Upper lobe of left lung (tissue), 4 donors: Measurements from ENCODE around the gene EHD2.
A peak's percentile ranks its signal among the peaks of the same experiment; 100 is the strongest.

Experiments
- EP300 ChIP-seq, 4 donors: sonication (generic); formaldehyde crosslinking; IDR thresholded peaks; one replicate each; pipeline ENCODE4 v1.5.1; 2017; ENCODE audit warnings: antibody characterized with exemption in 4 of 4, control low read depth in 2 of 4
- POLR2A ChIP-seq, 4 donors: fragments of 450-650 bp; IDR thresholded peaks; one replicate each; pipeline ENCODE4 v1.5.1; 2016 to 2017; ENCODE audit warnings: antibody characterized with exemption in 4 of 4, mild to moderate bottlenecking in 2 of 4
- POLR2AphosphoS5 ChIP-seq, 2 donors: sonication (generic); formaldehyde crosslinking; IDR thresholded peaks; one replicate each; pipeline ENCODE4 v1.5.1; 2017; ENCODE audit warnings: antibody characterized with exemption in 2 of 2
- TF ChIP-seq, protein P1 (sequence below), 6 experiments: fragments of 450-650 bp in 4 of 6; fragments of 200-600 bp in 2 of 6; sonication (generic) in 2 of 6; IDR thresholded peaks; one replicate each; pipeline ENCODE4 v1.5.1; 2016 to 2019; ENCODE audit warnings: antibody characterized with exemption in 6 of 6

DNA sequence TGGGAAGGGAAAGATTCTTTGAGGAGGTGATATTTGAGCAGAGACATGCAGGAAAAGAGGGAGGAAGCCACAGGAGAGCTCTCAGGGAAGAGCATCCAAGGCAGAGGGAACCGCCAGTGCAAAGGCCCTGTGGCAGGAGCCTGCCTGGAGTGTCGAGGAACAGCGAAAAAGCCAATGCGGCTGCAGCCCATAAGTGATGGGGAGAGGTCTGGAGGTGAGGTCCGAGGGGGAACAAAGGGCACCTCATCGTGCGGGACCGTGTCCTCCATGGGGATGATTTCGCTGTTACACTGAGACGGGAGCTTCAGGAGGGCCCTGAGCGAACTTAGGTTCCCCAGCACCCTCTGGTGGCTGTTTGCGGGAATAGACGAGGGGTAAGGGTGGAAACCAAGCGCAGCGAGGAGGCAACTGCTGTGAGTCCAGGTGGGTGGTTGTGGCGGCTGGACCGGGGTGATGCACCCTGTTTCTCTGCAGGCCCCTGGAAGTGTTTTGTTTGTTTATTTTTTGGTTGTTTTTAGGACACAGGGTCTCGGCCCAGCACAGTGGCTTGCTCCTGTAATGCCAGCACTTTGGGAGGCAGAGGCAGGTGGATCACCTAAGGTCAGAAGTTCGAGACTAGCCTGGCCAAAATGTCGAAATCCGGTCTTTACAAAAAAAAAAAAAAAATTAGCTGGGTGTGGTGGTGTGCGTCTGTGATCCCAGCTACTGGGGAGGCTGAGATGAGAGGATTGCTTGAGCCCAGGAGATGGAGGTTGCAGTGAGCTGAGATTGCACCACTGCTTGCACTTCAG lies 5.9 kb upstream of the EHD2 start:
- TF ChIP-seq EP300 (IDR thresholded peaks at IDR 0.05) (no peak), POLR2A (IDR thresholded peaks at IDR 0.05) (no peak), POLR2AphosphoS5 (IDR thresholded peaks at IDR 0.05) (no peak)
- TF ChIP-seq, protein P1, sequence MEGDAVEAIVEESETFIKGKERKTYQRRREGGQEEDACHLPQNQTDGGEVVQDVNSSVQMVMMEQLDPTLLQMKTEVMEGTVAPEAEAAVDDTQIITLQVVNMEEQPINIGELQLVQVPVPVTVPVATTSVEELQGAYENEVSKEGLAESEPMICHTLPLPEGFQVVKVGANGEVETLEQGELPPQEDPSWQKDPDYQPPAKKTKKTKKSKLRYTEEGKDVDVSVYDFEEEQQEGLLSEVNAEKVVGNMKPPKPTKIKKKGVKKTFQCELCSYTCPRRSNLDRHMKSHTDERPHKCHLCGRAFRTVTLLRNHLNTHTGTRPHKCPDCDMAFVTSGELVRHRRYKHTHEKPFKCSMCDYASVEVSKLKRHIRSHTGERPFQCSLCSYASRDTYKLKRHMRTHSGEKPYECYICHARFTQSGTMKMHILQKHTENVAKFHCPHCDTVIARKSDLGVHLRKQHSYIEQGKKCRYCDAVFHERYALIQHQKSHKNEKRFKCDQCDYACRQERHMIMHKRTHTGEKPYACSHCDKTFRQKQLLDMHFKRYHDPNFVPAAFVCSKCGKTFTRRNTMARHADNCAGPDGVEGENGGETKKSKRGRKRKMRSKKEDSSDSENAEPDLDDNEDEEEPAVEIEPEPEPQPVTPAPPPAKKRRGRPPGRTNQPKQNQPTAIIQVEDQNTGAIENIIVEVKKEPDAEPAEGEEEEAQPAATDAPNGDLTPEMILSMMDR (IDR thresholded peaks at IDR 0.05) = peak; percentile 76 to 89 (median 84)
